DMS114 treated with DMSO at 0.1 percent for 48 hours (cell line): Measurements from ENCODE around the gene STX8.
"Not testable (repeated sequence)": the region's sequence is repeated elsewhere in the genome, so short reads cannot be mapped to it uniquely, and the experiment has no call there.

Experiments used
- DNase-seq: peaks from one replicate; lab custom pipeline; 2025; ENCODE audit not compliant: unreplicated experiment; lab: John Stamatoyannopoulos, UW

STX8 gene, protein sequence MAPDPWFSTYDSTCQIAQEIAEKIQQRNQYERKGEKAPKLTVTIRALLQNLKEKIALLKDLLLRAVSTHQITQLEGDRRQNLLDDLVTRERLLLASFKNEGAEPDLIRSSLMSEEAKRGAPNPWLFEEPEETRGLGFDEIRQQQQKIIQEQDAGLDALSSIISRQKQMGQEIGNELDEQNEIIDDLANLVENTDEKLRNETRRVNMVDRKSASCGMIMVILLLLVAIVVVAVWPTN

DNA sequence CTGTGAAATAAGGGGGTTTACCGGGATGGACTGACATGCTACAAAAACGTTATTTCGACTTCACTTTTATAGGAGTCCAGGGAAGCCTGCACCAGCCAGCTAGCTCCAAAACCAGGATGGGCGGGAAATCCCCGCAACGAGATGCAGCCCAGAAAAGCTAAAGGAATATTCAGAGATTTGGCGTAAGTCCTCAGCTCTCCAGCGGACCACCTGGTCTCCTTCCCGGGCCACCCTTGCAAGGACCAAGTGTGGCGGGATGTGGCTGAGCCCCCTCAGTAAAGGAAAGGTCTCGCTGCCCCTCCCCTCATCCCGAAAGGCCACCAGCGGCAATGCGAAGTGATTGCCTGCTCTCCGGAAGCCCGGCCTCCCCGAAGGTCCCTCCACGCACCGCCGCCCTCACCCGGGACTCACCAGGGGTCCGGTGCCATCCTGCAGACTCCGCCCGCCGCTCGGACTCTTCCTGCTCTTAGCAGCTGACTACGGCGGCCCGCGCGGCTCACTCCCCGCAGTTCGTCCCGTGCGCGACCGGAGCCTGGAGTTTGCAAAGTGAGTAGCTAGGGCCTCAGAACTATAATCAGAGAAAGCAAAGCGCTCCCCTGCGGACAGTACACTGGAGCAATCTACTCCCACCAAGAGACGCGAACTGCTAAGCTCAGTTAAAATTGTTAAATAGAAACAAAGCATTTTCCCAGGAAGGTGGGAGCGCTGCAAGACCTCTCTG, at the start of gene STX8:
TSS of gene STX8 (minus strand) at position 440 of the 721 bp plus-strand sequence. CDS start at position 428, 12 bp downstream.
- peak; percentile 61 for DNase-seq

DNA sequence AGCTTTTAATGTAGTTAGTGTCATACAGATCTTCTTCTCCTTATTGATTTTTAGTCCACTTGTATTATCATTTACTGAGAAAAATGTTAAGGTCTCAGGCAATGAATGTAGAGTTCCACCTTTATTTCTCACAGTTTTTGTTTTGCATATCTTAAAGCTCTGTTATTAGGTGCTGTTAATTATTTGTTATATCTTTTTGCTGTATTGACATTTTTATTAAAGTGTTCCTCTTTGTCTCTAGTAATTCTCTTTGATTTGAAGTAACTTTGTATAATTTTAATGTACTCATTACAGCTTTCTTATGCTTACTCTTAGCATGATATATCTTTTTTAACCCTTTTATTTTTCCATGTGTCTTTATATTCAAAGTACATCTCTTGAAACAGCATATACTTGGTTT, 47.3 kb upstream of the STX8 start:
- DNase-seq, result no peak

DNA sequence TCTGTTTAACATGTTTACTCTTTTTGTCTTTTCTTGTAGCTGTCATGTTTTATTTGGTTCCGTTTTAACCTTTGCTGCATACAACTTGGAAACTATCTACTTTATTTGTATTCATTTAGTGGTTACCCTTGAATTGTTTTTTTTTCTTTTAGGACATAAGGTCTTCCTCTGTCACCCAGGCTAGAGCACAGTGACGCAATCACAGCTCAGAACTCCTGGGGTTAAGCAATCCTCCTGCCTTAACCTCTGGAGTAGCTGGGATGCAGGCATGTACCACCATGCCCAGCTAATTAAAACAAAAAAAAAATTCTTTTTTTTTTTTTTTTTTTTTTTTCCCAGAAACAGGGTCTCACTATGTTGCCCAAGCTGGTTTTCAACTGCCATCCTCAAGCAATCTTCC, 39.9 kb upstream of the STX8 start:
- DNase-seq, result no peak

DNA sequence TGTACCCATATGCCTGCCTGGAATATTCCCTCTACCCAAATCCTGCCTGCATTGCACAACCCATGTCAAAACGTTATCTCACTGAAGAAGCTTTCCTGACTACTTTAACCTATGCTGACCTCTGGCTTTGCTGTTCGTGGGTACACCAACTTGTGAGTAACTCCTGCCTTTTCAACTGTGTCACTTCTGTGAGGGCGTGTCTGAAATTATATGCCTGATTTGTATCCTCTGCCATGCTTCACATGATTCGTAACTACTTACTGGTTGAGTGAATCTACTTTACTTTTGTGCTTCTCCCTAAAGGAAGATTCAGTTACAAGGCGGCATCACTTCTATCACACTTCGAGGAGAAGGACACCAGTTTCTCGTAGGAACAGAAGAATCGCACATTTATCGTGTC, 36.4 kb upstream of the STX8 start:
- DNase-seq, result no peak

DNA sequence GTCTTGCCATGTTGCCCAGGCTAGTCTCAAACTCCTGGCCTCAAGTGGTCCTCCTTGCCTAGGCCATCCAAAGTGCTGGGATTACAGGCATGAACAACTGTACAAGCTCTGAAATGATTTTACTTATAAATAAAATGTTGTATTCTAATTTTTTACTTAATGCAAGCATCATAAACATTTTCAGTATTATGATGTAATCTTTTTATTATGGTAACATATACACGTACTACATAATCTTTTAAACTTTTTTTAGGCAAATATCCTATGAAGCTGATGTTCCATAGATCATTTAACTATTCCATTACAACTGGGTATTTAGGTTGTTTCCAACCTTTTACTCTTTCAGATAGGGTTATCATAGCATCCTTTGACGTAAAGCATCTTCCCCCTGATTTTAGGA, 35.9 kb upstream of the STX8 start:
- DNase-seq, result no peak

DNA sequence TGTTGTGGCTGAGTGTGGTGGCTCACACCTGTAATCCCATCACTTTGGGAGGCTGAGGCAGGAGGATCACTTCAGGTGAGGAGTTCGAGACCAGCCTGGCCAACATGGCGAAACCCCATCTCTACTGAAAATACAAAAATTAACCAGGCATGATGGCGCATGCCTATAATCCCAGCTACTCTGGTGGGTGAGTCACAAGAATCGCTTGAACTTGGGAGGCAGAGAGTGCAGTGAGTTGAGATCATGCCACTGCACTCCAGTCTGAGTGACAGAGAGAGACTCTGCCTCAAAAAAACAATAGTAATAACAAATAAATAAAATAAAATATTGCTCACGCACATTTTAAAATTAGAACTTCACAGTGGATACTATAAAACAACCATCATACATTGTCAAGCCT, 31.4 kb upstream of the STX8 start:
- not testable (repeated sequence) for DNase-seq

DNA sequence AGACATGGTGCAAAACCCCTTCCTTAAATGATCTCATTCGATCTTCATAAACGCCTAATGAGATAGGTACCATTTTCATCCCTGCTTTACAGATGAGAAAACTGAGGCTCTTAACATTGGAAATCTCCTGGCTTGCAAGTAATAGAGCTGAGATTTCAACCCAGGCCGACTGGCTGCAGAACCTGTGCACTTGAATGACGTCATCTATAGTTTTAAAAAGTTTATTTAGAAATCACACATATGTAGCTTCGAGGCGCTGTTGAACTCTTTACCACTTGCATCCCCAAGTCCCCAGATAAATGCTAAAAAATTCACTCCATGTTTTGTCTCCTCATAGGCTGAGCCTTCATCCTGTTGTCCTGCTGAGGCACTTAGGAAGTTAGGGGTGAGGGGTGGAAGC, 30.8 kb upstream of the STX8 start:
- no peak for DNase-seq

DNA sequence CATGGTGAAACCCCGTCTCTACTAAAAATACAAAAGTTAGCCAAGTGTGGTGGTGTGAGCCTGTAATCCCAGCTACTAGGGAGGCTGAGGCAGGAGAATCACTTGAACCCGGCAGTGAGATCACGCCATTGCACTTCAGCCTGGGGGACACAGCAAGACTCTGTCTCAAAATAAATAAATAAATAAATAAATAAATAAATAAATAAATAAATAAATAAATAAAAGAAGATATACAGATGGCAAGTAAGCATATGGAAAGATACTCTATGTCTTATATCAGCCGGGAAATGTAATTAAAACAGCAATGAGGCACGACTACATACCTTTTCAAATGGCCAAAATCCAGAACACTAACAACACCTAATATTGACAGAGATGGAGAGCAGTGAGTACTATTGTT, 29.0 kb upstream of the STX8 start:
- not testable (repeated sequence) for DNase-seq

DNA sequence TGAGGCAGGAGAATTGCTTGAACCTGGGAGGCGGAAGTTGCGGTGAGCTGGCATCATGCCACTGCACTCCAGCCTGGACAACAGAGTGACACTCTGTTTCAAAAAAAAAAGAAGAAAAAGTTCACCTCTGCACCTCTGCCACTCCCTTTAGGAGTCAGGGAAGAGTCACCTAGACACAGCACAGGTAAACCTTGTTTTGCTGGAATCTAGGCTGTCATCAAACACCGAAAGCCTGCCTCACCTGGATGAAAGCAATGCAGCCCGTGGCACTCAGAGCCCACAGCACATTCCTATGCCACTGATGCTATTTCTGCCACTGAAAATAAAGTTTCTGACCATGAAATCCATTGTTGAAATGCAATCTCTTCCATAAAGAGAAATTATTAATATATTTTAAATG, 23.0 kb upstream of the STX8 start:
- no peak for DNase-seq

DNA sequence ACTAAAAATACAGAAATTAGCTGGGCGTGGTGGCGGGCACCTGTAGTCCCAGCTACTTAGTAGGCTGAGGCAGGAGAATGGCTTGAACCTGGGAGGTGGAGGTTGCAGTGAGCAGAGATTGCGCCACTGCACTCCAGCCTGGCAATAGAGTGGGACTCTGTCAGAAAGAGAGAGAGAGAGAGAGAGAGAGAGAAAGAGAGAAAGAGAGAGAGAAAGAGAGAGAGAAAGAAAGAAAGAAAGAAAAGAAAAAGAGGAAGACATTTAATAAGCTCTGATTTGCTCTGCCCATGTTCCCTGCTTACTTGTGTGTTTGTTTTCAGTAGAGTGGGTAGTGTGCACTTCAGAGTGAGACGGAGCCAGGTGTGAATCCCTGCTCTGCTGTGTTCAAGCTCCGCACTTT, 22.0 kb upstream of the STX8 start:
- not testable (repeated sequence) for DNase-seq

DNA sequence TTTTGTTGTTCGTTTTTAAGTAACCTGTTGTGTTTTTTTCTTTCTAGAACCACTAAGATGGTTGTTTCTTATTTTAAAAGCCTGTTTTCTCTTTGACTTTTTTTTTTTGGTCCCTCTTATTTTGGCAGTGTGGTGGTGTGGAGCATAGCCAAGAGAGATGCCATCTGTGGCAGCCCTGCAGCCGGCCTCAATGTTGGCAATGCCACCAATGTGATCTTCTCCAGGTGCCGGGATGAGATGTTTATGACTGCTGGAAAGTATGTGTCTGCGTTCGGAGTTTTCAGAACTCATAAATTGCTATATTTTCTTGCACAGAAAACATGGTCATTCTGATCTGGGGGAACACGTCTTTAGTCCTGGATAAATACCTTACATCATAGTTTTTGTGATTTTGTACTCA, 18.4 kb upstream of the STX8 start:
- DNase-seq, result no peak

DNA sequence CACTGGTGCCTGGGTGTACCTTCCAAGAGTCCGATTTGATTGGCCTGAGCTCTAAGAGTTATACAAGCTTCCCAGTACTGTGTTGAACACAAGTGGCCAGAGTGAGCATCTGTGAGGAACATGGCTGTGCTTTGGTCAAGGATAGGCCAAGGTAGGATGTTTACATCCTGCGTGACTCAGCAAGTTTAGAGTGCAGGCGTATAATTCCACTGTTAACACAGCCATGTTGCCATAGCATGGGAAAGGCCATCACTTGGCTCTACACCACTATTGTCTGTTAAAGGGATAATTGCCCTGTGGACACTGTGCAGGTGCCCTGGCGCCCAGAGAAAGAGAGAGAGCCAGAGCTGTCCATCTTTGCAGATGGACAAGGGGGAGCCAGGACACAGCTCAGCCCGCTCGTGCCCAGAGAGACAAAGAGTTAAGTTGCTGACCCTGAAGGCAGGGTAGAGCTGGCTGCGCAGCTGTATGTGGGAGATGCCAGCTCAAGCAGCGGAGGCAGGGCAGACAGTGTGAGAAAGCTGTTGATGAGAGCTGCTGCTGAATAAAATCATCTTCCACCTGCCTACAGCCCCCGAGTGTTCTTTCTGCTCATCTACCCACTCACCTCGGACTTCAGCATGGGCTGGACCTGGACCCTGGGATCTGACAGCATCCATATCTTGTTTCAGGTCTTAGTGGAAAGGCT, 12.5 kb upstream of the STX8 start:
- no peak for DNase-seq

DNA sequence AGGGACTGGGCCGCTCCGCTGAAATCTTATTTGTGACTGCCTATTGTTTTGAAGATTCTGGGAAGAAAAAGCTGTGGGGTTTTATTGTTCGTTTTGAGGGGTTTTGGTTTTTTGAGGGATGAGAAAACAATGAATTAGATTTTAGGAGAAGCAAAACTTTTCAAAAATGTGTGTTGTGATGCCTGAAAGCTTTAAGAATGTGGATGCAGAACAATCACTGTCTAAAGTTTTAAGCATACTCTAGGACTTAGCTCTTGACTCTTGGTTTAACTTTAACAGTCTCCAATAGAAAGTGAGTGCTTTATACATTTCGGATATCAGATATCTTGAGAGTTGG, 1.7 kb upstream of the STX8 start:
- DNase-seq, result no peak

DNA sequence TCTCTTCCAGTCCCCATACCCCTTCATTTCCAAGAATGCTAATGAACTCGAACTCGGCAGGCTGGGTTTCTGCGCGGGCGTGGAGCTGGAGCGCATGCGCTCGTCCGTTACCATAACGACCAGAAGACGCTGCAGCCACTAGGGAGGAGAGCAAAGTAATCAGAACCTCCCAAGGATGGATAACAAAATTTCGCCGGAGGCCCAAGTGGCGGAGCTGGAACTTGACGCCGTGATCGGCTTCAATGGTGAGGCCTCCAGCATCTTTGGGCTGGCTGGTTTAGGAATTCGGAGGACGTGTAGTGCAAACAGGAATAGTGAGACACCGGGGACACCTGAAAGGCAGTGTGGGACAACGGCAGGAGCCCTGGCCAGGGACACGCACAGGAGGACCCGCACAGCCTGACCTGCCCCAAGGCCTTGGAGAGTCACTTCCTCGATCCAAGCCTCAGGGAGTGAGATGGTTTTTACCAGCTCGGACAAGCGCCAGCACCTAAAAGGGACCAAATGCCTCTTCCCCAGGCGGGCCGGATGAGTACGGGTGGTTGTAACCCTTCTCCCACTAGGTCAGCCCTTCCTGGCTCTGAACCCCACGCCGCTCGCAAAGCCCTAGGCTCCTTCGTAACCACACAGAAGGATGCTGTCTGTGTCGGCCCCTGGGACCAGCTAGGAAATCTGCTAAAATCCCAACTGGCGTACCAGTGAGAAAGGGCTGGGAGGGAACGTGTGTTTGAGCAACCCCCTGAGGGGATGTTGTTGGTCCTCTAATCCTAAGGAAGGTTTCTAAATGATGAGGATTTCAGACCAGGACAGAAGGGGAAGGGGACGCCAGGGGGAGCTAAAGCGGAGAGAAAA, 1.1 kb upstream of the STX8 start, which contains the start of gene CFAP52:
TSS of gene CFAP52 (plus strand) at position 122 of the 852 bp plus-strand sequence. CDS start at position 176, 54 bp downstream.
- peak; percentile 80 for DNase-seq

DNA sequence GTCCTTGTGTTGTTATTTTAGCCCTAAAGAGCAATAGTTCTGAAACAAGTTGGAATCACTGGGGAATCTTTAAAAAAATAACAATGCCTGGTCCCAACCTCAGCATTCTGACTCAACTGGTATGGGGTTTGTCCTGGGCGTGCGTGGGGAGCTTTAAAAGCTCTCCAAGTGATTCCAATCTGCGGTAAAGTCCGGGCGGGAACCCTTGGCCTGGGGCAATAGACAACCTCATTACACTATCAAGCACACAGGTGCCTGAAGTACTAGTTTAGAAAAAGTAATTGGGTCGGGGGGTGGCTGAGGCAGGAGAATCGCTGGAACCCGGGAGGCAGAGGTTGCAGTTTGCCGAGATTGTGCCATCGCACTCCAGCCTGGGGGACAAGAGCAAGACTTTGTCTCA, 4.4 kb downstream of the STX8 start:
- DNase-seq, result no peak

DNA sequence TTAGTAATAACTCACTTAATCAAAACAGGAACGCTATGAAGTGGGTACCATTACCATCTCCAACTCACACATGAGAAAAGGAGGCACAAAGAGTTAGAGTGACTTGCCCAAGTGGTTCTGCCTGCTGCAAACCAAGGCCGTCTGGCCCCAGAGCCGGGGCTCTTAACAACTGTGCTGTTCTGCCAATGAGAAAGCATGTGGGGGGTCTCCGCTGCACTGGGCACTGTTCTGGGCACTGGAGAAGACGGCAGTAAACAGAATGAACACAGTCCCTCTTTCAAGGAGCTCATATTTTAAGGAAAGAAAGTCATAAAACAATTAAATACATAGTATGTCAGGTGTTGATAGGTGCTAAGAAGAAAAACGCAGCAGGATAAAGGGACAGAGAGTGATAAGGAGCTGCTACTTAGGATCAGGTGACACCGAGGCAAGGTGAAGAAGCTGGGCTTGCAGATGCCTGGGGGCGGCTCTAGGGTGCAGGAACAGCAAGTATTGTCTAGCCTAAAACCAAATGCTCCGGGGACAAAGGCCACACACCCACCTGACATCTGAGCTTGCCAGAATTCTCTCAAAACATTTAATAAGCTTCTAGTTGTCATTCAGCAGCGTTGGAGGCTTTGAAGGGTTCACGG, 6.5 kb downstream of the STX8 start:
- DNase-seq, result no peak

DNA sequence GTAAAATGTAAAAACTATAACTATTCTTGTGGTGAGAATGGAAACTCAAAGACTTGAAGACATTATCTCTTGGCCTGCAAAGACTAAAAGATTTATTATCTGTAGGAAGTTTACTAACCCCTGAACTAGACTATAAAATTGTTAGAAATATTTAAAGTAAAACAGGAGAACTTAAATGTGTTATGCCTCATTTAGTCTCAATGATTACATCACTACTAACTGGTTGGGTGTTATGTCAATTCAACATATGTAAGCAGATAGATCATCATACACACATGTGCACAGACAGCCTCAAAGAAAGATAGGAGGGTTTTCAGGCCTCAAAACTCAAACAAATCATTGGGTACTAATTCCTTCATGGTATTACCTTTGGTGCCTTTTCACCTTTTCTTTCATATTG, 7.6 kb downstream of the STX8 start:
- DNase-seq, result no peak

DNA sequence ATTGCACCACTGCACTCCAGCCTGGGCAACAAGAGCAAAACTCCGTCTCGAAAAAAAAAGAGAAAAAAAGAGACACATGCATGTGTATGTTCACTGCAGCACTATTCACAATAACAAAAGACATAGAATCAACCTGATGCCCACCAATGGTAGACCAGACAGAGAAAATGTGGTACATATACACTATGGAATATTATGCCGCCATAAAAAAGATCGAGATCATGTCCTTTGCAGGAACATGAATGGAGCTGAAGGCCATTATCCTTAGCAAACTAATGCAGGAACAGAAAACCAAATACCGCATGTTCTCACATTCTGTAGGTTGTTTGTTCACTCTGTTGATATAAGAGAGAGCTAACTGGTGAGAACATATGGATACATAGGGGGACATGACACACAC, 8.9 kb downstream of the STX8 start:
- not testable (repeated sequence) for DNase-seq

DNA sequence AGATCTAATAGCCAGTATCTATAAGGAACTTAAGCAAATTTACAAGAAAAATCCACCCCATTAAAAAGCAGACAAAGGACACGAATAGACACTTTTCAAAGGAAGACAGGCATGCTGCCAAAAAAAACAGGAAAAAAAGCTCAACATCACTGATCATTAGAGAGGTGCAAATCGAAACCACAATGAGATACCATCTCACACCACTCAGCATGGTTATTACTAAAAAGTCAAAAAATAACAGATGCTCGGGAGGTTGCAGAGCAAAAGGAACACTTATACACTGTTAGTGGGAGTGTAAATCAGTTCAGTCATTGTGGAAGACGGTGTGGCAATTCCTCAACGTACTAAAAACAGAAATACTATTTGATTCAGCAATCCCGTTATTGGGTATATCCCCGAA, 9.6 kb downstream of the STX8 start:
- DNase-seq, result no peak

DNA sequence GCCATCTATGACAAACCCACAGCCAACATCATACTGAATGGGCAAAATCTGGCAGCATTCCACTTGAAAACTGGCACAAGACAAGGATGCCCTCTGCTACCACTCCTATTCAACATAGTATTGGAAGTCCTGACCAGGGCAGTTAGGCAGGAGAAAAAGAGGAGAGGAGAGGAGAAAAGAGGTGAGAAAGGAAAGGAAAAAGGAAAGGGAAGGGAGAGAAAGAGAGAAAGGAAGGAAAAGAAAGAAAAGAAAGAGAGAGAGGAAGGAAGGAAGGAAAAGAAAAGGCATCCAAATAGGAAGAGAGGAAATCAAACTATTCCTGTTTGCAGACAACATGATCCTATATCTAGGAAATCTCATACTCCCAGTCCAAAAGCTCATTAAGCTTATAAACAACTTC, 11.5 kb downstream of the STX8 start:
- no peak for DNase-seq

DNA sequence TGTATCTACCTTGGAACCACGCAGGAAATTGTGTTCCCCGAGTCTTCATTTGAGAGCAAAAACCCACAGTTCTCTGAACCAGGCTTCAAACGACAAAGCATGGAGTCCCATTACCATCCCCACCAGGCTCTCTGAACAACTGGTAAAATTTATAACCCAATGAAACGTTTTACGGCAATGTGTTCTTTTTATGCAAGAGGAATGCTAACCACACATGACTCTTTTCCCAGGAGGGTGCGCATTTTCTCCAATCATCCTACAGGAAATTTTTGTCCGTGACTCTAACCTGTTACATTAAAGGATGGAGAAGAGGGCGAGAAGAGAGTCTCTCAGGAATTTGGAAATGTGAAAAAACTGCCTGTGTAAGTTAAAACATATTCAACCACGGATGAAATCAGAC, 17.8 kb downstream of the STX8 start:
- no peak for DNase-seq
